NCI-H460 (cell line): ENCODE results near the gene C2CD4A. TPM values are rescaled to one million over a fixed set of nuclear protein-coding genes. Genes with fewer than 3 reads are reported as not detected.

ENCODE experiments used
- total RNA-seq: library from RNA; depleted of rRNA; stranded (reverse); fragments of >200 nt; shearing (Covaris generic); gene quantifications from 2 replicates; pipeline ENCODE4 v1.2.3, GENCODE V29; 2014; rRNA removed

The C2CD4A gene
- total RNA-seq, 1 experiment from 2014 or later, result 0.72 TPM

Other genes starting within 250 kb of the C2CD4A start
- gene VPS13C, start 6.5 kb upstream of the C2CD4A start, total RNA-seq, result 29.6 and 37.6 TPM in 2 replicates
- 0.32 and 0.40 TPM in 2 replicates for gene C2CD4B, start 98.3 kb downstream of the C2CD4A start, total RNA-seq